MM.1S (cell line): ENCODE results near the gene ME2.

ENCODE experiments used
- DNase-seq: peaks from one replicate; pipeline ENCODE4 v3.0.0-alpha.2; 2015
- H2AFZ ChIP-seq: fragments of 300-600 bp; sonication (generic); 2 replicates; pipeline ENCODE4 v1.6.0; 2016; ENCODE audit warnings: antibody characterized with exemption, low read length
- H3F3A ChIP-seq: fragments of 300-600 bp; sonication (generic); 2 replicates; pipeline ENCODE4 v1.6.1; 2016; ENCODE audit warnings: mild to moderate bottlenecking, antibody characterized with exemption, low read length, moderate library complexity, mixed read lengths; ENCODE audit not compliant: insufficient read depth
- H3K27ac ChIP-seq: fragments of 300-600 bp; sonication (generic); 2 replicates; pipeline ENCODE4 v1.5.1; 2016; ENCODE audit warnings: mild to moderate bottlenecking, low read length
- H3K27me3 ChIP-seq: fragments of 300-600 bp; sonication (generic); replicated peaks from 2 replicates; pipeline ENCODE4 v1.6.0; 2016; ENCODE audit warnings: low read length; ENCODE audit not compliant: insufficient read depth
- H3K36me3 ChIP-seq: fragments of 300-600 bp; sonication (generic); replicated peaks from 2 replicates; pipeline ENCODE4 v1.6.1; 2016; ENCODE audit warnings: mild to moderate bottlenecking, low read length, mixed read lengths; ENCODE audit not compliant: insufficient read depth
- H3K4me1 ChIP-seq: fragments of 300-600 bp; sonication (generic); 2 replicates; pipeline ENCODE4 v1.6.1; 2016; ENCODE audit warnings: low read length, mixed read lengths
- H3K4me2 ChIP-seq: fragments of 300-600 bp; sonication (generic); 2 replicates; pipeline ENCODE4 v1.6.0; 2016; ENCODE audit warnings: low read depth, low read length
- H3K4me3 ChIP-seq: fragments of 300-600 bp; sonication (generic); 2 replicates; pipeline ENCODE4 v1.5.1; 2016; ENCODE audit warnings: low read length, mixed read lengths
- H3K79me2 ChIP-seq: fragments of 300-600 bp; sonication (generic); 2 replicates; pipeline ENCODE4 v1.6.1; 2016; ENCODE audit warnings: mixed run types, low read length, mixed read lengths
- H3K9ac ChIP-seq: fragments of 300-600 bp; sonication (generic); 2 replicates; pipeline ENCODE4 v1.6.1; 2016; ENCODE audit warnings: low read length, mixed read lengths
- H3K9me2 ChIP-seq: fragments of 300-600 bp; sonication (generic); replicated peaks from 2 replicates; pipeline ENCODE4 v1.6.1; 2016; ENCODE audit warnings: mild to moderate bottlenecking, low read length, mixed read lengths; ENCODE audit not compliant: insufficient read depth
- H3K9me3 ChIP-seq: fragments of 300-600 bp; sonication (generic); replicated peaks from 2 replicates; pipeline ENCODE4 v1.6.1; 2016; ENCODE audit warnings: mild to moderate bottlenecking, low read length, mixed read lengths; ENCODE audit not compliant: insufficient read depth
- H4K20me1 ChIP-seq: fragments of 300-600 bp; sonication (generic); 2 replicates; pipeline ENCODE4 v1.6.1; 2016; ENCODE audit warnings: mild to moderate bottlenecking, low read length, moderate library complexity, mixed read lengths; ENCODE audit not compliant: insufficient read depth
- EZH2 ChIP-seq: fragments of 300-600 bp; sonication (generic); optimal IDR thresholded peaks from 2 replicates; pipeline ENCODE3; 2017; ENCODE audit warnings: low read depth, mild to moderate bottlenecking, antibody characterized with exemption, low read length, mixed read lengths
- EZH2phosphoT487 ChIP-seq: fragments of 300-600 bp; sonication (generic); IDR thresholded peaks from 2 replicates; pipeline ENCODE4 v1.6.1; 2018; ENCODE audit warnings: antibody characterized with exemption, low read length
- TF ChIP-seq, protein P1 (sequence below): fragments of 300-600 bp; sonication (generic); IDR thresholded peaks from 2 replicates; pipeline ENCODE4 v1.5.1; 2016; ENCODE audit warnings: antibody characterized with exemption, low read length, mixed read lengths

ME2 gene

DNA sequence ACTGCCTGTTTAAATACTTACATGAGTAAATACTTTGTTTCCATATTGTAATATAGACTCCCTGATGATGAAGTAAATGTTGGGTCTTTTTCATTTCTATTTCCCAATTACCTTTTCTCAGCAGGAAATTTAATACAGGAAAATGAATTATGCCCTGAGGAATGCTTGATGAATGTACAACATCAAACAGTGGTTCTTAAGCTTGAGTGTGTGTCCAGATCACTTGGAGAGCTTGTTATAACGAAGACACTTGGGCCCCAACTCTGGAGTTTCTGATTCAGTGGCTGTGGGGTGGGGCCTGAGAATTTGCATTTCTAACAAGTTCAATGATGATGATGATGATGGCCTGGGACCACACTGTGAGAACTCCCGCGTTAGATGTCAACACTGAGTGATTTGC, 7.1 kb upstream of the ME2 start:
- no peak for DNase-seq
- Histone ChIP-seq H3K4me3 (no peak overlapping the region), H2AFZ (no peak overlapping the region), H4K20me1 (no peaks in the 10 kb centered on the region), H3K4me1 (peaks cover 10% of the 10 kb centered on the region), H3K9me2 (no peaks in the 10 kb centered on the region), H3K9ac (no peak overlapping the region), H3K9me3 (no peaks in the 10 kb centered on the region), H3K27ac (no peak overlapping the region), H3K27me3 (no peaks in the 10 kb centered on the region), H3F3A (peaks cover 5% of the 10 kb centered on the region), H3K36me3 (no peaks in the 10 kb centered on the region), H3K79me2 (no peaks in the 10 kb centered on the region), H3K4me2 (no peak overlapping the region)
- TF ChIP-seq, protein P1, sequence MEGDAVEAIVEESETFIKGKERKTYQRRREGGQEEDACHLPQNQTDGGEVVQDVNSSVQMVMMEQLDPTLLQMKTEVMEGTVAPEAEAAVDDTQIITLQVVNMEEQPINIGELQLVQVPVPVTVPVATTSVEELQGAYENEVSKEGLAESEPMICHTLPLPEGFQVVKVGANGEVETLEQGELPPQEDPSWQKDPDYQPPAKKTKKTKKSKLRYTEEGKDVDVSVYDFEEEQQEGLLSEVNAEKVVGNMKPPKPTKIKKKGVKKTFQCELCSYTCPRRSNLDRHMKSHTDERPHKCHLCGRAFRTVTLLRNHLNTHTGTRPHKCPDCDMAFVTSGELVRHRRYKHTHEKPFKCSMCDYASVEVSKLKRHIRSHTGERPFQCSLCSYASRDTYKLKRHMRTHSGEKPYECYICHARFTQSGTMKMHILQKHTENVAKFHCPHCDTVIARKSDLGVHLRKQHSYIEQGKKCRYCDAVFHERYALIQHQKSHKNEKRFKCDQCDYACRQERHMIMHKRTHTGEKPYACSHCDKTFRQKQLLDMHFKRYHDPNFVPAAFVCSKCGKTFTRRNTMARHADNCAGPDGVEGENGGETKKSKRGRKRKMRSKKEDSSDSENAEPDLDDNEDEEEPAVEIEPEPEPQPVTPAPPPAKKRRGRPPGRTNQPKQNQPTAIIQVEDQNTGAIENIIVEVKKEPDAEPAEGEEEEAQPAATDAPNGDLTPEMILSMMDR = no peak
- no peak for TF ChIP-seq EZH2
- no peak for TF ChIP-seq EZH2phosphoT487

DNA sequence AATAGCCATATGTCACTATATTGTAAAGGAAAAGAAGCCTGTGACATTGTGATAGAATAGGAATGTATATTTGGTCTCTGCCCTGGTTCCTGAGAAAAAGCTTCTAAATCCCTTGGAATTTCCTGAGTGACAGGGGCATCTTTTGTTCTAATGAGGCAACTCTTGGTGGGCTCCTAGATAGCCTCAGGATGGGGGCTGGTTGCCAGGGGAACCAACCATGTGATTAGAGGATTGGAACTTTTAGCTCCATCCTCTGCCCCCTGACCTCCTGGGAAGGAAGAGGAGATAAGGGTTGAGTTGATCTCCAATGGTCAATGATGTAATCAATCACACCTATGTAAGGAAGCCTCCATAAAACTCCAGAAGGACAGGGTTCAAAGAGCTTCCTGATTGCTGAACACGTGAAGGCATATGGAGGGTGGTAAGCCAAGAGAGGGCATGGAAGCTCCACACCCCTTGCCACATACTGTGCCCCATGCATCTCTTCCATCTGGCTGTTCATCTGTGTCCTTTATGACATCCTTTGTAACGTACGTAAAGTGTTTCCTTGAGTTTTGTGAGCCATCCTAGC, 2.9 kb upstream of the ME2 start:
- no peak overlapping the region for H3K9ac ChIP-seq
- peaks cover 6% of the 10 kb centered on the region for H3K4me1 ChIP-seq
- no peaks in the 10 kb centered on the region for H4K20me1 ChIP-seq
- H3F3A ChIP-seq = peaks cover 17% of the 10 kb centered on the region
- no peak overlapping the region for H3K27ac ChIP-seq
- H3K27me3 ChIP-seq = no peaks in the 10 kb centered on the region
- no peak for TF ChIP-seq EZH2
- TF ChIP-seq, protein P1 = no peak
- no peak for TF ChIP-seq EZH2phosphoT487
- H3K36me3 ChIP-seq = no peaks in the 10 kb centered on the region
- H3K4me2 ChIP-seq = no peak overlapping the region
- H3K4me3 ChIP-seq = no peak overlapping the region
- peaks cover 17% of the 10 kb centered on the region for H3K79me2 ChIP-seq
- DNase-seq = no peak
- H3K9me3 ChIP-seq = no peaks in the 10 kb centered on the region
- H2AFZ ChIP-seq = no peak overlapping the region
- no peaks in the 10 kb centered on the region for H3K9me2 ChIP-seq

DNA sequence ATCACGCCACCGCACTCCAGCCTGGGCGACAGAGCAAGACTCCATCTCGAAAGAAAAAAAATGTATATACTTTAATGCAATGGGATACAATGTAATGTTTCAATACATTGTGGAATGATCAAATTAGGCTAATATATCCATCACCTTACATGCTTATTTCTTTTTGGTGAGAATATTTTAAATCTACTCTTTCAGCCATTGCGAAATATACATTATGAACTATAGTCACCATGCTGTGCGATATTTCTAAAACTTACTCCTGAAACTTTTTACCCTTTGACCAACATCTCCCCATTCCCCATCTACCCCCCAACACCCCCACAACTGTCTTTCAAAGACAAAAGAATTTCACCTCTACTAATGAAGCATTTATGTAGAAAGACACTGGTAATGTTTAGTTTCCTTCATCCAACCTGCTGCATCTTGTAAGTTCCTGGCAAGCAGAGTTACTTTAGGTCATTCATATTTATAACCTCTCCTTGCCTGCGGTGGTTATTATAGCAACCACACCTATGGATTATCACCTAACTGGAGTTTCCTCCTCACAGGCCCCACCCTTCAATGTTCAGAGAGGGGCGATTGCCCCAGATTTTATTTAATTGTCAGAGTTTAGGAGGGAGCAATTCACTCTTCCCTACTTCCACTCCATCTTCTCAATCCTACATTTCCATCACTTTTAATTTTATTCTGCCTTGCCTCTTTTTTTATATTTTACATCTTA, 1.2 kb upstream of the ME2 start:
- H4K20me1 ChIP-seq = no peaks in the 10 kb centered on the region; the same call in 1 of the 2 replicates

More for the DNA sequence above, 1.2 kb upstream of the ME2 start:
- H3K9me2 ChIP-seq = no peaks in the 10 kb centered on the region
- no peaks in the 10 kb centered on the region for H3K9me3 ChIP-seq
- TF ChIP-seq, protein P1 = no peak
- TF ChIP-seq EZH2 (no peak), EZH2phosphoT487 (no peak)
- peaks cover 34% of the 10 kb centered on the region for H3K79me2 ChIP-seq
- H2AFZ ChIP-seq = peak overlapping the region; percentile 96; the same call in 1 of the 2 replicates
- peaks cover 17% of the 10 kb centered on the region for H3F3A ChIP-seq
- no peak overlapping the region; the same call in 1 of the 2 replicates for H3K27ac ChIP-seq
- H3K9ac ChIP-seq = no peak overlapping the region
- H3K4me2 ChIP-seq = peak overlapping the region; percentile 77; the same call in 1 of the 2 replicates
- H3K4me3 ChIP-seq = peak overlapping the region; percentile 81
- H3K36me3 ChIP-seq = no peaks in the 10 kb centered on the region
- H3K4me1 ChIP-seq = peaks cover 9% of the 10 kb centered on the region
- no peaks in the 10 kb centered on the region for H3K27me3 ChIP-seq
- no peak for DNase-seq
